HCT116 (cell line): Measurements from ENCODE around the gene PPP1R12B. TPM values are rescaled to one million over a fixed set of nuclear protein-coding genes. Genes with fewer than 3 reads are reported as not detected.

Source experiments
- ATAC-seq: fragments of 200-7000 bp; cut with Tn5 transposase; 2 replicates; pipeline ENCODE4 v1.9.1; 2020; ENCODE audit warnings: mild to moderate bottlenecking, moderate library complexity
- BruUV-seq: library from RNA; stranded (reverse); fragments of 400-500 nt; replicated peaks from 2 replicates; lab custom pipeline; 2021; lab: Mats Ljungman, UMichigan
- CTCF ChIA-PET: fragments of 300-600 bp; sonication (Branson Sonifier 250); formaldehyde crosslinking; loops from one replicate; lab custom pipeline; 2021; ENCODE audit warnings: antibody characterized with exemption; lab: Charles Lee
- POLR2A ChIA-PET: fragments of 300-600, 350-600 bp; sonication (Branson Sonifier 250); formaldehyde crosslinking; loops from one replicate; lab custom pipeline; 2021; ENCODE audit warnings: antibody characterized with exemption; lab: Charles Lee
- RAD21 ChIA-PET, 2 experiments: fragments of 300-600 bp; sonication (Branson Sonifier 250); formaldehyde crosslinking; loops; one replicate each; lab custom pipeline; 2023; ENCODE audit warnings: low total read pairs in 2 of 2; ENCODE audit not compliant: uncharacterized antibody in 2 of 2, unreplicated experiment in 2 of 2, low non-redundant PET in 1 of 2; lab: Charles Lee
- DNase-seq: peaks from one replicate; pipeline ENCODE4 v3.0.0-alpha.2; 2010; ENCODE audit warnings: low read depth, low spot score
- H2AFZ ChIP-seq: fragments of 200-600 bp; shearing (Covaris generic), sonication (generic); 2 replicates; pipeline ENCODE4 v1.6.1; 2017; ENCODE audit warnings: low read depth, mixed run types, mixed read lengths, antibody characterized with exemption, low read length; ENCODE audit not compliant: poor library complexity, severe bottlenecking
- H3K27ac ChIP-seq: 2 replicates; pipeline ENCODE4 v1.5.1; 2012; ENCODE audit warnings: low read depth, low read length
- H3K27me3 ChIP-seq: fragments of 200-600 bp; sonication (generic); 2 replicates; pipeline ENCODE4 v1.6.1; 2016; ENCODE audit warnings: mixed run types, low read length, mixed read lengths; ENCODE audit not compliant: insufficient read depth
- H3K36me3 ChIP-seq, 2 experiments: fragments of 200-500 bp in 1 of 2; fragments of 200-600 bp in 1 of 2; sonication (Bioruptor generic) in 1 of 2; sonication (generic) in 1 of 2; 2 replicates each; pipeline versions ENCODE4 v1.5.1 to v1.6.1; 2014 to 2016; ENCODE audit warnings: low read length in 2 of 2, inconsistent platforms in 1 of 2, mixed read lengths in 1 of 2, mixed run types in 1 of 2; ENCODE audit not compliant: insufficient read depth in 2 of 2, control insufficient read depth in 1 of 2
- H3K4me1 ChIP-seq, 2 experiments: fragments of 200-600 bp in 1 of 2; sonication (generic) in 1 of 2; 2 replicates each; pipeline versions ENCODE4 v1.5.1 to v1.6.1; 2012 to 2017; ENCODE audit warnings: low read length in 2 of 2, inconsistent platforms in 1 of 2, mild to moderate bottlenecking in 1 of 2, mixed read lengths in 1 of 2, mixed run types in 1 of 2, moderate library complexity in 1 of 2; ENCODE audit not compliant: insufficient read depth in 2 of 2, control insufficient read depth in 1 of 2
- H3K4me2 ChIP-seq: fragments of 200-600 bp; sonication (generic); 2 replicates; pipeline ENCODE4 v1.6.1; 2017; ENCODE audit warnings: mixed run types, low read length, mixed read lengths
- H3K4me3 ChIP-seq, 2 experiments: fragments of 200-600 bp in 1 of 2; sonication (generic) in 1 of 2; replicated peaks in 1 of 2; 2 replicates each; pipeline ENCODE4 v1.5.1; 2011 to 2016; ENCODE audit warnings: low read length in 2 of 2, control low read depth in 1 of 2, low read depth in 1 of 2, mild to moderate bottlenecking in 1 of 2, mixed read lengths in 1 of 2, mixed run types in 1 of 2
- H3K79me2 ChIP-seq: fragments of 200-600 bp; sonication (generic); 2 replicates; pipeline ENCODE4 v1.6.1; 2017; ENCODE audit warnings: mild to moderate bottlenecking, mixed run types, low read length, moderate library complexity, mixed read lengths; ENCODE audit not compliant: insufficient read depth
- H3K9ac ChIP-seq: fragments of 200-600 bp; sonication (generic); 2 replicates; pipeline ENCODE4 v1.6.1; 2016; ENCODE audit warnings: low read length, mixed read lengths
- H3K9me2 ChIP-seq: fragments of 200-600 bp; sonication (generic), shearing (Covaris generic); 2 replicates; pipeline ENCODE4 v1.6.1; 2017; ENCODE audit warnings: mixed run types, mild to moderate bottlenecking, moderate library complexity; ENCODE audit not compliant: insufficient read depth
- H3K9me3 ChIP-seq, 2 experiments: fragments of 200-500 bp in 1 of 2; fragments of 200-600 bp in 1 of 2; sonication (Bioruptor generic) in 1 of 2; sonication (generic) in 1 of 2; 2 replicates each; pipeline ENCODE4 v1.6.1; 2014 to 2017; ENCODE audit warnings: low read length in 2 of 2, mixed read lengths in 2 of 2, inconsistent platforms in 1 of 2, low read depth in 1 of 2, mild to moderate bottlenecking in 1 of 2, mixed run types in 1 of 2, moderate library complexity in 1 of 2; ENCODE audit not compliant: control insufficient read depth in 1 of 2, insufficient read depth in 1 of 2
- H4K20me1 ChIP-seq: fragments of 200-600 bp; sonication (generic), shearing (Covaris generic); 2 replicates; pipeline ENCODE4 v1.6.1; 2017; ENCODE audit warnings: mixed run types, mild to moderate bottlenecking, moderate library complexity; ENCODE audit not compliant: insufficient read depth
- SRF ChIP-seq: IDR thresholded peaks from 2 replicates; pipeline ENCODE4 v1.6.1; 2012; ENCODE audit warnings: low read depth
- ZFX ChIP-seq: fragments of 450-650 bp; IDR thresholded peaks from 2 replicates; pipeline ENCODE4 v1.6.1; 2017
- intact Hi-C: fragments of 100-400 bp; cut with micrococcal nuclease; formaldehyde crosslinking; loops from 2 replicates; pipeline ENCODE4 v1.10.0; 2022
- total RNA-seq: library from RNA; stranded (reverse); gene quantifications from one replicate; pipeline ENCODE4 v1.2.1, GENCODE V29; 2021; ENCODE audit not compliant: unreplicated experiment
- TF ChIP-seq, protein P1 (sequence below): IDR thresholded peaks from 2 replicates; pipeline ENCODE4 v1.6.1; 2012
- TF ChIP-seq, protein P2 (sequence below): IDR thresholded peaks from 2 replicates; pipeline ENCODE4 v1.6.1; 2012; ENCODE audit warnings: low read depth

PPP1R12B gene
- total RNA-seq, 1 experiment from 2014 or later = 14.3 TPM

DNA sequence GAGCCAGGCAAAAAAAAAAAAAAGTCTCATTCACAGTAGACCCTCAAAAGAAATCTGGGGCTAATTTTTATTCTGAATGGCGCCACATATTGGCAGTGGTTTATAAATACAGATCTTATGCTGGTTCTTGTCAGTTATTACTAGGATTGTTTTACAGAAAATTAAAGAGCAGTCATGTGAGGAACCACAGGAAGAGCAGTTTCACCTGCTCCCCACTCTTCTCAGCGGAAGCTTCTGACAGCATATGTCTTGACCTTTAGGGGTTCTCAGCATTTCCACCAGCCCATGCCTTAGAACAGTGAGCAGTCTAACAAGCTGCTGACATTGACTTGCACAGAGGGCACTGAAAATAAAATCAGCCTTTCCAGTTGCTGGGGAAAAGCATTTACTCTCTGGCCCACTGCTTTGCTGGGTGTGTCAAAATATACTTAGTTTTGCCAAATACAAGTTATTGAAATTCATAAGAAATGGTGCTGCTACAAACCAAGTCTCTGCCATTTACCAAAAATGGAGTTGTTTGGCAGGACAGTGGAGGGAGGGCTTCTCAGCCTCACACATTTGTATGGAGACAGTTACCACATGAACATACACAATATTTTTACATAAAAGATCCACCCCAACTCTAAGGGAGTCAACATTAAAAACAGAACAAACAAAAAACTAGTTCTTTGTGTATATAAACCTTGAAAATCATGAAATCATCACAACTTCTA, 217.5 kb downstream of the PPP1R12B start:
- H3K9ac ChIP-seq = no peak overlapping the region
- H2AFZ ChIP-seq = no peak overlapping the region
- RAD21 ChIA-PET = no interaction called here
- no peaks in the 10 kb centered on the region for H3K27me3 ChIP-seq
- peaks cover 6 to 23% of the 10 kb centered on the region in 2 experiments; a peak in 3 of 4 replicates for H3K4me1 ChIP-seq
- no peaks in the 10 kb centered on the region for H3K79me2 ChIP-seq
- ATAC-seq (no peak), DNase-seq (no peak)
- POLR2A ChIA-PET = no interaction called here
- TF ChIP-seq, protein P1, sequence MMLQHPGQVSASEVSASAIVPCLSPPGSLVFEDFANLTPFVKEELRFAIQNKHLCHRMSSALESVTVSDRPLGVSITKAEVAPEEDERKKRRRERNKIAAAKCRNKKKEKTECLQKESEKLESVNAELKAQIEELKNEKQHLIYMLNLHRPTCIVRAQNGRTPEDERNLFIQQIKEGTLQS = no peak
- no peak for TF ChIP-seq ZFX
- no peak for TF ChIP-seq SRF
- TF ChIP-seq, protein P2, sequence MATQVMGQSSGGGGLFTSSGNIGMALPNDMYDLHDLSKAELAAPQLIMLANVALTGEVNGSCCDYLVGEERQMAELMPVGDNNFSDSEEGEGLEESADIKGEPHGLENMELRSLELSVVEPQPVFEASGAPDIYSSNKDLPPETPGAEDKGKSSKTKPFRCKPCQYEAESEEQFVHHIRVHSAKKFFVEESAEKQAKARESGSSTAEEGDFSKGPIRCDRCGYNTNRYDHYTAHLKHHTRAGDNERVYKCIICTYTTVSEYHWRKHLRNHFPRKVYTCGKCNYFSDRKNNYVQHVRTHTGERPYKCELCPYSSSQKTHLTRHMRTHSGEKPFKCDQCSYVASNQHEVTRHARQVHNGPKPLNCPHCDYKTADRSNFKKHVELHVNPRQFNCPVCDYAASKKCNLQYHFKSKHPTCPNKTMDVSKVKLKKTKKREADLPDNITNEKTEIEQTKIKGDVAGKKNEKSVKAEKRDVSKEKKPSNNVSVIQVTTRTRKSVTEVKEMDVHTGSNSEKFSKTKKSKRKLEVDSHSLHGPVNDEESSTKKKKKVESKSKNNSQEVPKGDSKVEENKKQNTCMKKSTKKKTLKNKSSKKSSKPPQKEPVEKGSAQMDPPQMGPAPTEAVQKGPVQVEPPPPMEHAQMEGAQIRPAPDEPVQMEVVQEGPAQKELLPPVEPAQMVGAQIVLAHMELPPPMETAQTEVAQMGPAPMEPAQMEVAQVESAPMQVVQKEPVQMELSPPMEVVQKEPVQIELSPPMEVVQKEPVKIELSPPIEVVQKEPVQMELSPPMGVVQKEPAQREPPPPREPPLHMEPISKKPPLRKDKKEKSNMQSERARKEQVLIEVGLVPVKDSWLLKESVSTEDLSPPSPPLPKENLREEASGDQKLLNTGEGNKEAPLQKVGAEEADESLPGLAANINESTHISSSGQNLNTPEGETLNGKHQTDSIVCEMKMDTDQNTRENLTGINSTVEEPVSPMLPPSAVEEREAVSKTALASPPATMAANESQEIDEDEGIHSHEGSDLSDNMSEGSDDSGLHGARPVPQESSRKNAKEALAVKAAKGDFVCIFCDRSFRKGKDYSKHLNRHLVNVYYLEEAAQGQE = no peak
- no peaks in the 10 kb centered on the region for H4K20me1 ChIP-seq
- no peak overlapping the region for H3K4me3 ChIP-seq
- no TSS peak for BruUV-seq
- H3K9me3 ChIP-seq = no peaks in the 10 kb centered on the region
- no peak overlapping the region for H3K27ac ChIP-seq
- H3K36me3 ChIP-seq = no peaks in the 10 kb centered on the region
- no peak overlapping the region for H3K4me2 ChIP-seq
- CTCF ChIA-PET = no interaction called here
- no peaks in the 10 kb centered on the region for H3K9me2 ChIP-seq
- intact Hi-C loops = no loop called here
